HCT116 (cell line): ENCODE measurements around the gene DHDH. TPM values are rescaled to one million over a fixed set of nuclear protein-coding genes. Genes with fewer than 3 reads are reported as not detected.

Experiments
- ATAC-seq: fragments of 200-7000 bp; cut with Tn5 transposase; 2 replicates; pipeline ENCODE4 v1.9.1; 2020; ENCODE audit warnings: mild to moderate bottlenecking, moderate library complexity
- BruUV-seq: library from RNA; stranded (reverse); fragments of 400-500 nt; replicated peaks from 2 replicates; lab custom pipeline; 2021; lab: Mats Ljungman, UMichigan
- CTCF ChIA-PET: fragments of 300-600 bp; sonication (Branson Sonifier 250); formaldehyde crosslinking; loops from one replicate; lab custom pipeline; 2021; ENCODE audit warnings: antibody characterized with exemption; lab: Charles Lee
- POLR2A ChIA-PET: fragments of 300-600, 350-600 bp; sonication (Branson Sonifier 250); formaldehyde crosslinking; loops from one replicate; lab custom pipeline; 2021; ENCODE audit warnings: antibody characterized with exemption; lab: Charles Lee
- RAD21 ChIA-PET, 2 experiments: fragments of 300-600 bp; sonication (Branson Sonifier 250); formaldehyde crosslinking; loops; one replicate each; lab custom pipeline; 2023; ENCODE audit warnings: low total read pairs in 2 of 2; ENCODE audit not compliant: uncharacterized antibody in 2 of 2, unreplicated experiment in 2 of 2, low non-redundant PET in 1 of 2; lab: Charles Lee
- DNase-seq: peaks from one replicate; pipeline ENCODE4 v3.0.0-alpha.2; 2010; ENCODE audit warnings: low read depth, low spot score
- H2AFZ ChIP-seq: fragments of 200-600 bp; shearing (Covaris generic), sonication (generic); 2 replicates; pipeline ENCODE4 v1.6.1; 2017; ENCODE audit warnings: low read depth, mixed run types, mixed read lengths, antibody characterized with exemption, low read length; ENCODE audit not compliant: poor library complexity, severe bottlenecking
- H3K27ac ChIP-seq: 2 replicates; pipeline ENCODE4 v1.5.1; 2012; ENCODE audit warnings: low read depth, low read length
- H3K27me3 ChIP-seq: fragments of 200-600 bp; sonication (generic); 2 replicates; pipeline ENCODE4 v1.6.1; 2016; ENCODE audit warnings: mixed run types, low read length, mixed read lengths; ENCODE audit not compliant: insufficient read depth
- H3K36me3 ChIP-seq, 2 experiments: fragments of 200-500 bp in 1 of 2; fragments of 200-600 bp in 1 of 2; sonication (Bioruptor generic) in 1 of 2; sonication (generic) in 1 of 2; 2 replicates each; pipeline versions ENCODE4 v1.5.1 to v1.6.1; 2014 to 2016; ENCODE audit warnings: low read length in 2 of 2, inconsistent platforms in 1 of 2, mixed read lengths in 1 of 2, mixed run types in 1 of 2; ENCODE audit not compliant: insufficient read depth in 2 of 2, control insufficient read depth in 1 of 2
- H3K4me1 ChIP-seq, 2 experiments: fragments of 200-600 bp in 1 of 2; sonication (generic) in 1 of 2; 2 replicates each; pipeline versions ENCODE4 v1.5.1 to v1.6.1; 2012 to 2017; ENCODE audit warnings: low read length in 2 of 2, inconsistent platforms in 1 of 2, mild to moderate bottlenecking in 1 of 2, mixed read lengths in 1 of 2, mixed run types in 1 of 2, moderate library complexity in 1 of 2; ENCODE audit not compliant: insufficient read depth in 2 of 2, control insufficient read depth in 1 of 2
- H3K4me2 ChIP-seq: fragments of 200-600 bp; sonication (generic); 2 replicates; pipeline ENCODE4 v1.6.1; 2017; ENCODE audit warnings: mixed run types, low read length, mixed read lengths
- H3K4me3 ChIP-seq, 2 experiments: fragments of 200-600 bp in 1 of 2; sonication (generic) in 1 of 2; replicated peaks in 1 of 2; 2 replicates each; pipeline ENCODE4 v1.5.1; 2011 to 2016; ENCODE audit warnings: low read length in 2 of 2, control low read depth in 1 of 2, low read depth in 1 of 2, mild to moderate bottlenecking in 1 of 2, mixed read lengths in 1 of 2, mixed run types in 1 of 2
- H3K79me2 ChIP-seq: fragments of 200-600 bp; sonication (generic); 2 replicates; pipeline ENCODE4 v1.6.1; 2017; ENCODE audit warnings: mild to moderate bottlenecking, mixed run types, low read length, moderate library complexity, mixed read lengths; ENCODE audit not compliant: insufficient read depth
- H3K9ac ChIP-seq: fragments of 200-600 bp; sonication (generic); 2 replicates; pipeline ENCODE4 v1.6.1; 2016; ENCODE audit warnings: low read length, mixed read lengths
- H3K9me2 ChIP-seq: fragments of 200-600 bp; sonication (generic), shearing (Covaris generic); 2 replicates; pipeline ENCODE4 v1.6.1; 2017; ENCODE audit warnings: mixed run types, mild to moderate bottlenecking, moderate library complexity; ENCODE audit not compliant: insufficient read depth
- H3K9me3 ChIP-seq, 2 experiments: fragments of 200-500 bp in 1 of 2; fragments of 200-600 bp in 1 of 2; sonication (Bioruptor generic) in 1 of 2; sonication (generic) in 1 of 2; 2 replicates each; pipeline ENCODE4 v1.6.1; 2014 to 2017; ENCODE audit warnings: low read length in 2 of 2, mixed read lengths in 2 of 2, inconsistent platforms in 1 of 2, low read depth in 1 of 2, mild to moderate bottlenecking in 1 of 2, mixed run types in 1 of 2, moderate library complexity in 1 of 2; ENCODE audit not compliant: control insufficient read depth in 1 of 2, insufficient read depth in 1 of 2
- H4K20me1 ChIP-seq: fragments of 200-600 bp; sonication (generic), shearing (Covaris generic); 2 replicates; pipeline ENCODE4 v1.6.1; 2017; ENCODE audit warnings: mixed run types, mild to moderate bottlenecking, moderate library complexity; ENCODE audit not compliant: insufficient read depth
- ATF3 ChIP-seq: IDR thresholded peaks from 2 replicates; pipeline ENCODE4 v1.6.1; 2012
- CBX3 ChIP-seq: IDR thresholded peaks from 2 replicates; pipeline ENCODE4 v1.6.1; 2012; ENCODE audit warnings: low read depth
- CEBPB ChIP-seq: IDR thresholded peaks from 2 replicates; pipeline ENCODE4 v1.6.1; 2012; ENCODE audit warnings: low read depth
- EGR1 ChIP-seq: IDR thresholded peaks from 2 replicates; pipeline ENCODE4 v1.6.1; 2012; ENCODE audit warnings: low read depth
- EZH2 ChIP-seq: fragments of 200-600 bp; sonication (generic); IDR thresholded peaks from 2 replicates; pipeline ENCODE4 v1.6.1; 2017; ENCODE audit warnings: antibody characterized with exemption, mixed run types
- FOSL1 ChIP-seq: IDR thresholded peaks from 2 replicates; pipeline ENCODE4 v1.6.1; 2012; ENCODE audit warnings: low read depth
- JUND ChIP-seq: IDR thresholded peaks from 2 replicates; pipeline ENCODE4 v1.6.1; 2012
- POLR2A ChIP-seq: IDR thresholded peaks from 2 replicates; pipeline ENCODE4 v1.7.0; 2011; ENCODE audit warnings: borderline replicate concordance; ENCODE audit not compliant: insufficient read depth, insufficient read length; ENCODE audit errors: extremely low read depth
- RAD21 ChIP-seq: IDR thresholded peaks from 2 replicates; pipeline ENCODE4 v1.6.1; 2012; ENCODE audit warnings: low read depth, mild to moderate bottlenecking
- REST ChIP-seq: IDR thresholded peaks from 2 replicates; pipeline ENCODE4 v1.6.1; 2012; ENCODE audit warnings: low read depth
- SP1 ChIP-seq: IDR thresholded peaks from 2 replicates; pipeline ENCODE4 v1.6.1; 2012; ENCODE audit warnings: low read depth
- SRF ChIP-seq: IDR thresholded peaks from 2 replicates; pipeline ENCODE4 v1.6.1; 2012; ENCODE audit warnings: low read depth
- YY1 ChIP-seq: IDR thresholded peaks from 2 replicates; pipeline ENCODE4 v1.6.1; 2011; ENCODE audit warnings: low read length, low read depth, moderate library complexity, mild to moderate bottlenecking; ENCODE audit not compliant: insufficient replicate concordance; ENCODE audit errors: extremely low read depth
- ZBTB33 ChIP-seq: IDR thresholded peaks from 2 replicates; pipeline ENCODE4 v1.6.1; 2011; ENCODE audit warnings: mild to moderate bottlenecking, low read length, moderate library complexity; ENCODE audit not compliant: insufficient replicate concordance; ENCODE audit errors: extremely low read depth
- ZFX ChIP-seq: fragments of 450-650 bp; IDR thresholded peaks from 2 replicates; pipeline ENCODE4 v1.6.1; 2017
- ZNF274 ChIP-seq: fragments of 200-500 bp; sonication (Bioruptor generic); IDR thresholded peaks from 2 replicates; pipeline ENCODE4 v1.6.1; 2014; ENCODE audit warnings: mild to moderate bottlenecking, low read depth, low read length, inconsistent platforms
- intact Hi-C: fragments of 100-400 bp; cut with micrococcal nuclease; formaldehyde crosslinking; loops from 2 replicates; pipeline ENCODE4 v1.10.0; 2022
- total RNA-seq: library from RNA; stranded (reverse); gene quantifications from one replicate; pipeline ENCODE4 v1.2.1, GENCODE V29; 2021; ENCODE audit not compliant: unreplicated experiment

Gene DHDH
- total RNA-seq, 1 experiment from 2014 or later: 8.6 TPM

- peaks cover 8 to 26% of the 10 kb centered on the region in 2 experiments; a peak in 3 of 4 replicates for H3K36me3 ChIP-seq
- no peak for ATAC-seq
- intact Hi-C loops: loop anchor here (5.0 kb wide), 1 partner anchor 96 kb away; the partner anchor contains the start of gene PPP1R15A
Measured at GRCh38 chr19:48968179-48968661, 34.7 kb downstream of the DHDH start.

More at GRCh38 chr19:48968179-48968661, 34.7 kb downstream of the DHDH start:
- Histone ChIP-seq H3K27me3 (no peaks in the 10 kb centered on the region), H3K9ac (no peak overlapping the region), H3K4me3 (no peak overlapping the region), H4K20me1 (peaks cover 9% of the 10 kb centered on the region; the same call in 1 of the 2 replicates), H3K9me3 (no peaks in the 10 kb centered on the region), H2AFZ (no peak overlapping the region)
- TSS peak; percentile 22 for BruUV-seq
- TF ChIP-seq ZNF274 (no peak), SRF (no peak), ZBTB33 (no peak), FOSL1 (no peak), CBX3 (no peak), ATF3 (no peak; the same call in 1 of the 2 replicates), RAD21 (no peak), REST (no peak), SP1 (no peak), POLR2A (no peak), EZH2 (no peak), JUND (no peak; the same call in 1 of the 2 replicates), ZFX (no peak), EGR1 (no peak), CEBPB (no peak), YY1 (no peak)
- TF ChIP-seq, all 23 proteins: peak for 0
- no peak for DNase-seq
- Histone ChIP-seq H3K79me2 (peaks cover 16% of the 10 kb centered on the region), H3K4me1 (peaks cover 16 to 40% of the 10 kb centered on the region in 2 experiments), H3K9me2 (no peaks in the 10 kb centered on the region), H3K4me2 (no peak overlapping the region), H3K27ac (peak overlapping the region; percentile 19; the same call in 1 of the 2 replicates)
- RAD21 ChIA-PET: no interaction called here
- CTCF ChIA-PET: no interaction called here
- POLR2A ChIA-PET: interaction anchor here (0.6 to 2.4 kb wide), 6 partner anchors 8 to 349 kb away, joined by 3 to 7 read pairs (median 3); partner anchors contain the start of genes GYS1, PPP1R15A, RPL18 and RUVBL2
